ENCODE results near the gene ZFYVE26. TPM values are rescaled to one million over a fixed set of nuclear protein-coding genes. Genes with fewer than 3 reads are reported as not detected.

Gene ZFYVE26
- total RNA-seq, 2 experiments from 2014 or later, result 20.5 to 23.2 TPM

- CTCF ChIA-PET, result no interaction called here
- H3K36me3 ChIP-seq (ENCODE audit: insufficient read depth, low read length), result peaks cover 65% of the 10 kb centered on the region
- H3K27ac Mint-ChIP-seq, result no peak overlapping the region
Measured at GRCh38 chr14:67756496-67756895, 59.9 kb downstream of the ZFYVE26 start.

GRCh38 chr14:67749341-67750084 is 66.9 kb downstream of the ZFYVE26 start:
- Mint-ChIP-seq H3K36me3 (ENCODE audit: low read depth) (peaks cover 90% of the 10 kb centered on the region), H3K4me3 (no peak overlapping the region), H3K9me3 (no peaks in the 10 kb centered on the region), H3K27ac (no peak overlapping the region), H3K27me3 (no peaks in the 10 kb centered on the region), H3K4me1 (ENCODE audit: low read depth) (no peaks in the 10 kb centered on the region)
- no peak overlapping the region for H3K27ac ChIP-seq (ENCODE audit: low read depth in 1 of 2, low read length in 2 of 2)
- intact Hi-C loops (cut with DNase I, micrococcal nuclease), result no loop called here
- H3K4me1 ChIP-seq (ENCODE audit: insufficient read depth, low read length), result no peaks in the 10 kb centered on the region
- no peaks in the 10 kb centered on the region for H3K9me3 ChIP-seq (ENCODE audit: control insufficient read depth in 1 of 2, insufficient read depth in 1 of 2, low read length in 2 of 2)
- ChIA-PET POLR2A (no interaction called here), CTCF (no interaction called here)
- DNase-seq (no peak), ATAC-seq (ENCODE audit: poor library complexity) (no peak)
- H3K27me3 ChIP-seq (ENCODE audit: control insufficient read depth in 1 of 2, insufficient read depth in 2 of 2, low read length in 2 of 2), result no peaks in the 10 kb centered on the region
- H3K36me3 ChIP-seq (ENCODE audit: insufficient read depth, low read length), result peaks cover 65% of the 10 kb centered on the region
- no peak overlapping the region for H3K4me3 ChIP-seq (ENCODE audit: low read length)
- TF ChIP-seq CTCF (IDR thresholded peaks at IDR 0.05), result no peak

More at GRCh38 chr14:67756496-67756895, 59.9 kb downstream of the ZFYVE26 start:
- ATAC-seq (ENCODE audit: poor library complexity) (no peak), DNase-seq (no peak)
- Histone ChIP-seq H3K27ac (ENCODE audit: low read depth in 1 of 2, low read length in 2 of 2) (no peak overlapping the region), H3K4me3 (ENCODE audit: low read length) (no peak overlapping the region), H3K4me1 (ENCODE audit: insufficient read depth, low read length) (no peaks in the 10 kb centered on the region), H3K27me3 (ENCODE audit: control insufficient read depth in 1 of 2, insufficient read depth in 2 of 2, low read length in 2 of 2) (no peaks in the 10 kb centered on the region), H3K9me3 (ENCODE audit: control insufficient read depth in 1 of 2, insufficient read depth in 1 of 2, low read length in 2 of 2) (no peaks in the 10 kb centered on the region)
- POLR2A ChIA-PET, result no interaction called here
- no peaks in the 10 kb centered on the region for H3K4me1 Mint-ChIP-seq (ENCODE audit: low read depth)
- H3K9me3 Mint-ChIP-seq, result no peaks in the 10 kb centered on the region
- TF ChIP-seq CTCF (IDR thresholded peaks at IDR 0.05), result no peak
- intact Hi-C loops (cut with DNase I, micrococcal nuclease), result no loop called here
- no peak overlapping the region for H3K4me3 Mint-ChIP-seq
- H3K36me3 Mint-ChIP-seq (ENCODE audit: low read depth), result peaks cover 86% of the 10 kb centered on the region
- no peaks in the 10 kb centered on the region for H3K27me3 Mint-ChIP-seq

GRCh38 chr14:67748312-67748711 is 68.1 kb downstream of the ZFYVE26 start:
- intact Hi-C loops (cut with DNase I, micrococcal nuclease), result no loop called here
- POLR2A ChIA-PET, result no interaction called here
- Histone ChIP-seq H3K4me1 (ENCODE audit: insufficient read depth, low read length) (no peaks in the 10 kb centered on the region), H3K4me3 (ENCODE audit: low read length) (no peak overlapping the region), H3K36me3 (ENCODE audit: insufficient read depth, low read length) (peaks cover 53% of the 10 kb centered on the region), H3K27me3 (ENCODE audit: control insufficient read depth in 1 of 2, insufficient read depth in 2 of 2, low read length in 2 of 2) (no peaks in the 10 kb centered on the region), H3K27ac (ENCODE audit: low read depth in 1 of 2, low read length in 2 of 2) (no peak overlapping the region), H3K9me3 (ENCODE audit: control insufficient read depth in 1 of 2, insufficient read depth in 1 of 2, low read length in 2 of 2) (no peaks in the 10 kb centered on the region)
- DNase-seq (no peak), ATAC-seq (ENCODE audit: poor library complexity) (no peak)
- no peaks in the 10 kb centered on the region for H3K4me1 Mint-ChIP-seq (ENCODE audit: low read depth)
- no peak overlapping the region for H3K27ac Mint-ChIP-seq
- peaks cover 78% of the 10 kb centered on the region for H3K36me3 Mint-ChIP-seq (ENCODE audit: low read depth)
- H3K9me3 Mint-ChIP-seq, result no peaks in the 10 kb centered on the region
- TF ChIP-seq CTCF (IDR thresholded peaks at IDR 0.05), result no peak
- H3K4me3 Mint-ChIP-seq, result no peak overlapping the region
- H3K27me3 Mint-ChIP-seq, result no peaks in the 10 kb centered on the region
- CTCF ChIA-PET, result no interaction called here
